ENCODE data around the gene TDP1.
"Not testable (repeated sequence)": the region's sequence is repeated elsewhere in the genome, so short reads cannot be mapped to it uniquely, and the experiment has no call there.

The TDP1 gene

GRCh38 chr14:90023176-90023896 lies 67.6 kb downstream of the TDP1 start:
- DNase-seq = no peak
- H3K9me3 ChIP-seq = no peaks in the 10 kb centered on the region
- H3K27ac ChIP-seq = no peak overlapping the region
- H3K4me3 ChIP-seq = no peak overlapping the region
- H3K36me3 ChIP-seq = peaks cover 23 to 66% (median 52%) of the 10 kb centered on the region in 3 donors
- H3K4me1 ChIP-seq = no peaks in the 10 kb centered on the region
- intact Hi-C loops (cut with DNase I; ENCODE audit: low total_unique reads) = no loop called here
- H3K27me3 ChIP-seq = no peaks in the 10 kb centered on the region
- TF ChIP-seq CTCF (IDR thresholded peaks at IDR 0.05) = no peak

GRCh38 chr14:90024910-90025309 lies 69.2 kb downstream of the TDP1 start:
- intact Hi-C loops (cut with DNase I; ENCODE audit: low total_unique reads) = no loop called here

GRCh38 chr14:90026608-90027007 lies 70.9 kb downstream of the TDP1 start:
- intact Hi-C loops (cut with DNase I; ENCODE audit: low total_unique reads); H3K27ac ChIP-seq; H3K27me3 ChIP-seq; H3K4me1 ChIP-seq; H3K4me3 ChIP-seq; H3K9me3 ChIP-seq; DNase-seq: not testable (repeated sequence)
- H3K36me3 ChIP-seq = peaks cover 18 to 55% (median 39%) of the 10 kb centered on the region in 3 donors

More at GRCh38 chr14:90024910-90025309, 69.2 kb downstream of the TDP1 start:
- DNase-seq = no peak
- Histone ChIP-seq H3K9me3 (no peaks in the 10 kb centered on the region), H3K36me3 (peaks cover 18 to 56% (median 48%) of the 10 kb centered on the region in 3 donors), H3K27ac (no peak overlapping the region), H3K4me3 (no peak overlapping the region), H3K4me1 (no peaks in the 10 kb centered on the region), H3K27me3 (no peaks in the 10 kb centered on the region)
- TF ChIP-seq CTCF (IDR thresholded peaks at IDR 0.05) = no peak

- no peak overlapping the region for H3K4me3 ChIP-seq
- peaks cover 22 to 55% (median 33%) of the 10 kb centered on the region in 3 donors for H3K36me3 ChIP-seq
- intact Hi-C loops (cut with DNase I; ENCODE audit: low total_unique reads) = no loop called here
- H3K4me1 ChIP-seq = no peaks in the 10 kb centered on the region
- no peak for TF ChIP-seq CTCF (IDR thresholded peaks at IDR 0.05)
- no peak overlapping the region for H3K27ac ChIP-seq
- H3K27me3 ChIP-seq = no peaks in the 10 kb centered on the region
- no peak for DNase-seq
- H3K9me3 ChIP-seq = no peaks in the 10 kb centered on the region
Observed at GRCh38 chr14:90027842-90028241, 72.1 kb downstream of the TDP1 start.

- no peak overlapping the region for H3K4me3 ChIP-seq
- no peak for TF ChIP-seq CTCF (IDR thresholded peaks at IDR 0.05)
- no peaks in the 10 kb centered on the region for H3K4me1 ChIP-seq
- H3K36me3 ChIP-seq = peaks cover 36 to 70% (median 63%) of the 10 kb centered on the region in 3 donors
- no peak overlapping the region for H3K27ac ChIP-seq
- peaks cover 0 to 4% (median 0%) of the 10 kb centered on the region in 3 donors for H3K9me3 ChIP-seq
- intact Hi-C loops (cut with DNase I; ENCODE audit: low total_unique reads) = no loop called here
- DNase-seq = no peak
- no peaks in the 10 kb centered on the region for H3K27me3 ChIP-seq
Observed at GRCh38 chr14:90034156-90034555, 78.4 kb downstream of the TDP1 start.

- no peaks in the 10 kb centered on the region for H3K4me1 ChIP-seq
- peaks cover 35 to 71% (median 63%) of the 10 kb centered on the region in 3 donors for H3K36me3 ChIP-seq
- H3K27me3 ChIP-seq = no peaks in the 10 kb centered on the region
- no peak for TF ChIP-seq CTCF (IDR thresholded peaks at IDR 0.05)
- no peak overlapping the region for H3K4me3 ChIP-seq
- no peak overlapping the region for H3K27ac ChIP-seq
- DNase-seq = no peak
- H3K9me3 ChIP-seq = peaks cover 0 to 4% (median 0%) of the 10 kb centered on the region in 3 donors
- intact Hi-C loops (cut with DNase I; ENCODE audit: low total_unique reads) = no loop called here
Observed at GRCh38 chr14:90034835-90035525, 79.3 kb downstream of the TDP1 start.
